Upper lobe of left lung (tissue), 4 donors: ENCODE results near the gene OSTM1.

Source experiments
- CTCF ChIP-seq, 6 experiments: fragments of 450-650 bp in 4 of 6; fragments of 200-600 bp in 2 of 6; sonication (generic) in 2 of 6; IDR thresholded peaks; one replicate each; pipeline ENCODE4 v1.5.1; 2016 to 2019; ENCODE audit warnings: antibody characterized with exemption in 6 of 6
- EP300 ChIP-seq, 4 donors: sonication (generic); formaldehyde crosslinking; IDR thresholded peaks; one replicate each; pipeline ENCODE4 v1.5.1; 2017; ENCODE audit warnings: antibody characterized with exemption in 4 of 4, control low read depth in 2 of 4
- POLR2A ChIP-seq, 4 donors: fragments of 450-650 bp; IDR thresholded peaks; one replicate each; pipeline ENCODE4 v1.5.1; 2016 to 2017; ENCODE audit warnings: antibody characterized with exemption in 4 of 4, mild to moderate bottlenecking in 2 of 4
- POLR2AphosphoS5 ChIP-seq, 2 donors: sonication (generic); formaldehyde crosslinking; IDR thresholded peaks; one replicate each; pipeline ENCODE4 v1.5.1; 2017; ENCODE audit warnings: antibody characterized with exemption in 2 of 2

- TF ChIP-seq CTCF (IDR thresholded peaks at IDR 0.05) (no peak), POLR2A (IDR thresholded peaks at IDR 0.05) (no peak), EP300 (IDR thresholded peaks at IDR 0.05) (no peak), POLR2AphosphoS5 (IDR thresholded peaks at IDR 0.05) (no peak)
Observed at GRCh38 chr6:108106694-108107093, 32.2 kb upstream of the OSTM1 start.
